Psoas muscle (tissue), 8 donors: ENCODE measurements around the gene TOR1A. TPM values are rescaled to one million over a fixed set of nuclear protein-coding genes. Genes with fewer than 3 reads are reported as not detected.

Experiments
- ATAC-seq, 4 donors: fragments of 200-7000 bp; cut with Tn5 transposase; one replicate each; pipeline ENCODE4 v1.9.1; 2020; ENCODE audit warnings: moderate library complexity in 3 of 4, mild to moderate bottlenecking in 2 of 4
- DNase-seq, 2 donors: peaks; one replicate each; pipeline ENCODE4 v3.0.0-alpha.2; 2020
- H3K27ac ChIP-seq: fragments of 200-600 bp; one replicate; pipeline ENCODE4 v1.8.0; 2022
- H3K27me3 ChIP-seq, 3 donors: fragments of 200-600 bp in 1 of 3; one replicate each; pipeline versions ENCODE4 v1.6.1 to v1.8.0; 2013 to 2022; ENCODE audit warnings: low read length in 2 of 3, mild to moderate bottlenecking in 2 of 3, moderate library complexity in 1 of 3; ENCODE audit not compliant: insufficient read depth in 3 of 3
- H3K36me3 ChIP-seq, 2 donors: fragments of 200-600 bp in 1 of 2; one replicate each; pipeline versions ENCODE4 v1.6.1 to v1.8.0; 2013 to 2022; ENCODE audit warnings: low read depth in 1 of 2, mild to moderate bottlenecking in 1 of 2, moderate library complexity in 1 of 2; ENCODE audit not compliant: insufficient read depth in 1 of 2
- H3K4me1 ChIP-seq: fragments of 200-600 bp; one replicate; pipeline ENCODE4 v1.8.0; 2022
- H3K4me3 ChIP-seq: fragments of 200-600 bp; one replicate; pipeline ENCODE4 v1.8.0; 2022; ENCODE audit warnings: mild to moderate bottlenecking
- H3K9me3 ChIP-seq: fragments of 200-600 bp; one replicate; pipeline ENCODE4 v1.8.0; 2022
- CTCF ChIP-seq: fragments of 200-600 bp; IDR thresholded peaks from one replicate; pipeline ENCODE4 v1.8.0; 2022; ENCODE audit warnings: antibody characterized with exemption
- WGBS, 3 donors: extraction: QIAGEN DNeasy Blood & Tissue Kit; methylation state at CpG; one replicate each; pipeline versions ENCODE4 v1.1.6 to v1.1.7; 2013; 5-methylcytosine and 5-hydroxymethylcytosine counted together
- intact Hi-C, 2 donors: fragments of 100-400 bp; cut with DNase I; formaldehyde crosslinking; loops; one replicate each; pipeline versions ENCODE4 v1.11.0 to v1.14.2; 2022
- polyA plus RNA-seq, 3 donors: library from polyadenylated mRNA; stranded (reverse); fragments of 200-250 nt; gene quantifications; one replicate each; pipeline ENCODE4 v1.2.3, GENCODE V29; 2013
- total RNA-seq, 4 donors: library from RNA; stranded (reverse); fragmentation: NEBNext Ultra II Directional in 2 of 4; extraction: Animal tissue kit (Norgen Biotek cat#: 25700) in 2 of 4; gene quantifications; one replicate each; pipeline versions ENCODE4 v1.2.1 to v1.2.4, GENCODE V29; 2021 to 2023
- donor health status: healthy with polysubstance abuse.
- donor health status: DM: no; HTN: no; CAD: no; lungs with moderate emphysema.
- donor health status: Bipolar disorder and iron deficiency.
- donor health status: healthy.
- donor health status: DM: yes; HTN: yes; CAD: no.
- donor health status: DM: no; HTN: no; CAD: no.
- donor health status: DM: no; HTN: no; CAD: no.
- donor health status: DM: yes; HTN: yes; CAD: no.

The TOR1A gene
- total and polyA plus RNA-seq, 7 donors: 10.4 to 25.4 (median 17.9) TPM

GRCh38 chr9:129783516-129784361, 40.2 kb downstream of the TOR1A start:
- H3K27me3 ChIP-seq: peaks cover 0 to 6% (median 0%) of the 10 kb centered on the region in 3 donors
- H3K4me1 ChIP-seq: no peaks in the 10 kb centered on the region
- WGBS, 3 donors: 31 to 34% (median 33%) methylated on average over 14 of the region's 14 CpGs
- no peaks in the 10 kb centered on the region for H3K9me3 ChIP-seq
- DNase-seq (peak; percentile 44 to 68), ATAC-seq (peak; percentile 80 to 93 (median 90))
- no peaks in the 10 kb centered on the region for H3K36me3 ChIP-seq
- TF ChIP-seq CTCF: peak; percentile 86
- no peak overlapping the region for H3K4me3 ChIP-seq
- intact Hi-C loops: loop anchor here (2.0 to 10.0 kb wide), 5 partner anchors 45 to 639 kb away; partner anchors contain the start of gene ASB6 (in 2 of the 2)
- no peak overlapping the region for H3K27ac ChIP-seq

GRCh38 chr9:129781981-129782380, 42.0 kb downstream of the TOR1A start:
- H3K36me3 ChIP-seq: no peaks in the 10 kb centered on the region

GRCh38 chr9:129781131-129781530, 42.8 kb downstream of the TOR1A start:
- 75 to 80% (median 76%) methylated on average over 8 of the region's 8 CpGs for WGBS, 3 donors
- no peak overlapping the region for H3K4me3 ChIP-seq
- intact Hi-C loops: loop anchor here in 1 of 2 donors (5.0 to 10.0 kb wide), 2 partner anchors 139 to 636 kb away; partner anchors contain the start of gene ASB6
- no peaks in the 10 kb centered on the region for H3K36me3 ChIP-seq
- peaks cover 0 to 8% (median 0%) of the 10 kb centered on the region in 3 donors for H3K27me3 ChIP-seq
- H3K9me3 ChIP-seq: no peaks in the 10 kb centered on the region
- H3K4me1 ChIP-seq: no peaks in the 10 kb centered on the region
- ATAC-seq (no peak), DNase-seq (no peak)
- no peak overlapping the region for H3K27ac ChIP-seq
- TF ChIP-seq CTCF: no peak

More at GRCh38 chr9:129781981-129782380, 42.0 kb downstream of the TOR1A start:
- WGBS, 3 donors: 68 to 70% (median 68%) methylated on average over 5 of the region's 5 CpGs
- Histone ChIP-seq H3K4me3 (no peak overlapping the region), H3K27me3 (peaks cover 0 to under 1% (median 0%) of the 10 kb centered on the region in 3 donors), H3K4me1 (no peaks in the 10 kb centered on the region), H3K9me3 (no peaks in the 10 kb centered on the region), H3K27ac (no peak overlapping the region)
- intact Hi-C loops: loop anchor here (2.0 to 10.0 kb wide), 5 partner anchors 43 to 637 kb away; partner anchors contain the start of gene ASB6 (in 2 of the 2)
- no peak for DNase-seq
- no peak for TF ChIP-seq CTCF
- ATAC-seq: no peak

GRCh38 chr9:129779560-129780190, 44.3 kb downstream of the TOR1A start:
- Histone ChIP-seq H3K27me3 (peaks cover 0 to 17% (median 0%) of the 10 kb centered on the region in 3 donors), H3K9me3 (no peaks in the 10 kb centered on the region), H3K4me3 (no peak overlapping the region), H3K27ac (no peak overlapping the region), H3K36me3 (no peaks in the 10 kb centered on the region), H3K4me1 (no peaks in the 10 kb centered on the region)
- intact Hi-C loops: loop anchor here in 1 of 2 donors (5.0 to 10.0 kb wide), 2 partner anchors 137 to 635 kb away; partner anchors contain the start of gene ASB6
- no peak for TF ChIP-seq CTCF
- no peak for DNase-seq
- no peak for ATAC-seq
- 84 to 92% (median 91%) methylated on average over 7 of the region's 7 CpGs for WGBS, 3 donors
